Esophagus (tissue), 2 donors: ENCODE measurements around the gene FAM241B. TPM values are rescaled to one million over a fixed set of nuclear protein-coding genes. Genes with fewer than 3 reads are reported as not detected.

Source experiments
- H3K27ac ChIP-seq, 2 donors: one replicate each; pipeline ENCODE4 v1.5.1; 2013; ENCODE audit warnings: low read depth in 2 of 2, mild to moderate bottlenecking in 2 of 2, inconsistent platforms in 1 of 2, low read length in 1 of 2, moderate library complexity in 1 of 2
- H3K27me3 ChIP-seq, 2 donors: one replicate each; pipeline ENCODE4 v1.6.1; 2013; ENCODE audit warnings: low read length in 2 of 2, control low read depth in 1 of 2, mild to moderate bottlenecking in 1 of 2; ENCODE audit not compliant: insufficient read depth in 2 of 2, control insufficient read depth in 1 of 2
- H3K36me3 ChIP-seq, 2 donors: one replicate each; pipeline ENCODE4 v1.6.1; 2013; ENCODE audit warnings: low read length in 1 of 2; ENCODE audit not compliant: control insufficient read depth in 2 of 2, insufficient read depth in 2 of 2
- H3K4me1 ChIP-seq, 2 donors: one replicate each; pipeline ENCODE4 v1.6.1; 2013; ENCODE audit warnings: low read length in 1 of 2; ENCODE audit not compliant: control insufficient read depth in 2 of 2, insufficient read depth in 2 of 2
- H3K4me3 ChIP-seq, 2 donors: one replicate each; pipeline ENCODE4 v1.5.1; 2013; ENCODE audit warnings: low read length in 2 of 2, mild to moderate bottlenecking in 2 of 2, low read depth in 1 of 2, moderate library complexity in 1 of 2
- H3K9me3 ChIP-seq, 2 donors: one replicate each; pipeline ENCODE4 v1.6.1; 2013; ENCODE audit warnings: mild to moderate bottlenecking in 2 of 2, low read depth in 1 of 2, low read length in 1 of 2, moderate library complexity in 1 of 2; ENCODE audit not compliant: control insufficient read depth in 2 of 2, insufficient read depth in 1 of 2
- WGBS, 2 donors: extraction: QIAGEN DNeasy Blood & Tissue Kit; methylation state at CpG; one replicate each; pipeline ENCODE4 v1.1.7; 2013; 5-methylcytosine and 5-hydroxymethylcytosine counted together
- polyA plus RNA-seq, 2 donors: library from polyadenylated mRNA; stranded (reverse); fragments of 200-250 nt; gene quantifications; one replicate each; pipeline ENCODE4 v1.2.3, GENCODE V29; 2013
- donor health status: healthy with polysubstance abuse.
- donor health status: Bipolar disorder and iron deficiency.

FAM241B gene
- polyA plus RNA-seq, 2 donors = 4.3 to 5.2 TPM

- 25 to 35% methylated on average over 11 of the region's 11 CpGs for WGBS, 2 donors
- no peaks in the 10 kb centered on the region for H3K9me3 ChIP-seq
- peaks cover 5 to 12% of the 10 kb centered on the region in 2 donors for H3K4me1 ChIP-seq
- no peaks in the 10 kb centered on the region for H3K27me3 ChIP-seq
- no peak overlapping the region for H3K4me3 ChIP-seq
- H3K27ac ChIP-seq = peak overlapping the region; percentile 64 to 71
- H3K36me3 ChIP-seq = no peaks in the 10 kb centered on the region
Measured at GRCh38 chr10:69639291-69640195, 9.5 kb downstream of the FAM241B start.

- no peak overlapping the region for H3K4me3 ChIP-seq
- H3K4me1 ChIP-seq = peaks cover 5 to 12% of the 10 kb centered on the region in 2 donors
- 31 to 45% methylated on average over 9 of the region's 9 CpGs for WGBS, 2 donors
- H3K27ac ChIP-seq = peak overlapping the region; percentile 64 to 71
- H3K9me3 ChIP-seq = no peaks in the 10 kb centered on the region
- no peaks in the 10 kb centered on the region for H3K36me3 ChIP-seq
- H3K27me3 ChIP-seq = no peaks in the 10 kb centered on the region
Measured at GRCh38 chr10:69640196-69640980, 10.3 kb downstream of the FAM241B start.

- Histone ChIP-seq H3K4me3 (no peak overlapping the region), H3K9me3 (no peaks in the 10 kb centered on the region), H3K36me3 (no peaks in the 10 kb centered on the region), H3K4me1 (peaks cover 5 to 12% of the 10 kb centered on the region in 2 donors), H3K27me3 (no peaks in the 10 kb centered on the region), H3K27ac (peak overlapping the region; percentile 63 to 71)
- WGBS, 2 donors = 59 to 70% methylated on average over 12 of the region's 12 CpGs
Measured at GRCh38 chr10:69641261-69641980, 11.4 kb downstream of the FAM241B start.

GRCh38 chr10:69642747-69643146, 12.7 kb downstream of the FAM241B start:
- Histone ChIP-seq H3K9me3 (no peaks in the 10 kb centered on the region), H3K4me1 (peaks cover 5 to 7% of the 10 kb centered on the region in 2 donors), H3K4me3 (no peak overlapping the region), H3K27me3 (no peaks in the 10 kb centered on the region), H3K27ac (no peak overlapping the region), H3K36me3 (no peaks in the 10 kb centered on the region)
- 84 to 94% methylated on average over 5 of the region's 5 CpGs for WGBS, 2 donors

- H3K27ac ChIP-seq = no peak overlapping the region
- H3K4me3 ChIP-seq = no peak overlapping the region
- no peaks in the 10 kb centered on the region for H3K9me3 ChIP-seq
- H3K4me1 ChIP-seq = peaks cover 5 to 7% of the 10 kb centered on the region in 2 donors
- no peaks in the 10 kb centered on the region for H3K36me3 ChIP-seq
- no peaks in the 10 kb centered on the region for H3K27me3 ChIP-seq
- 60 to 66% methylated on average over 16 of the region's 16 CpGs for WGBS, 2 donors
Measured at GRCh38 chr10:69643779-69644657, 14.0 kb downstream of the FAM241B start.

- Histone ChIP-seq H3K36me3 (no peaks in the 10 kb centered on the region), H3K4me3 (no peak overlapping the region), H3K4me1 (peaks cover 3 to 7% of the 10 kb centered on the region in 2 donors), H3K9me3 (no peaks in the 10 kb centered on the region), H3K27ac (no peak overlapping the region), H3K27me3 (no peaks in the 10 kb centered on the region)
- WGBS, 2 donors = 43 to 52% methylated on average over 13 of the region's 13 CpGs
Measured at GRCh38 chr10:69644658-69645295, 14.7 kb downstream of the FAM241B start.

GRCh38 chr10:69645296-69646184, 15.5 kb downstream of the FAM241B start:
- Histone ChIP-seq H3K9me3 (no peaks in the 10 kb centered on the region), H3K4me3 (no peak overlapping the region), H3K36me3 (no peaks in the 10 kb centered on the region), H3K27me3 (no peaks in the 10 kb centered on the region), H3K4me1 (peaks cover 0 to 7% of the 10 kb centered on the region in 2 donors), H3K27ac (no peak overlapping the region)
- WGBS, 2 donors = 88 to 92% methylated on average over 24 of the region's 24 CpGs
